Measurements from ENCODE around the gene MAN2A1.

MAN2A1 gene

GRCh38 chr5:109693535-109694400 is 4.0 kb downstream of the MAN2A1 start:
- TF ChIP-seq NFIC (IDR thresholded peaks at IDR 0.05), result no peak
- TF ChIP-seq, protein P1, sequence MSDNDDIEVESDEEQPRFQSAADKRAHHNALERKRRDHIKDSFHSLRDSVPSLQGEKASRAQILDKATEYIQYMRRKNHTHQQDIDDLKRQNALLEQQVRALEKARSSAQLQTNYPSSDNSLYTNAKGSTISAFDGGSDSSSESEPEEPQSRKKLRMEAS (IDR thresholded peaks at IDR 0.05), result no peak
- no peak for TF ChIP-seq EP300 (IDR thresholded peaks at IDR 0.05; ENCODE audit: borderline replicate concordance)
- no peak for TF ChIP-seq CEBPB (IDR thresholded peaks at IDR 0.05)
- TF ChIP-seq TCF12 (IDR thresholded peaks at IDR 0.05; ENCODE audit: low read depth), result no peak
- no peak for TF ChIP-seq ZBTB7A (IDR thresholded peaks at IDR 0.05; ENCODE audit: low read depth)
- TF ChIP-seq FOXM1 (IDR thresholded peaks at IDR 0.05; ENCODE audit: borderline replicate concordance, low read depth), result no peak
- TF ChIP-seq YY1 (IDR thresholded peaks at IDR 0.05; ENCODE audit: low read depth), result no peak
- no peak for TF ChIP-seq TAF1 (IDR thresholded peaks at IDR 0.05; ENCODE audit: low read depth)
- no peak for TF ChIP-seq CREB1 (IDR thresholded peaks at IDR 0.05; ENCODE audit: low read depth)
- TF ChIP-seq TEAD4 (IDR thresholded peaks at IDR 0.05), result no peak
- no peak for TF ChIP-seq REST (IDR thresholded peaks at IDR 0.05; ENCODE audit: low read depth)
- no peak for TF ChIP-seq EGR1 (IDR thresholded peaks at IDR 0.05)
- TF ChIP-seq RAD21 (IDR thresholded peaks at IDR 0.05; ENCODE audit: low read depth), result no peak
- TF ChIP-seq, protein P2, sequence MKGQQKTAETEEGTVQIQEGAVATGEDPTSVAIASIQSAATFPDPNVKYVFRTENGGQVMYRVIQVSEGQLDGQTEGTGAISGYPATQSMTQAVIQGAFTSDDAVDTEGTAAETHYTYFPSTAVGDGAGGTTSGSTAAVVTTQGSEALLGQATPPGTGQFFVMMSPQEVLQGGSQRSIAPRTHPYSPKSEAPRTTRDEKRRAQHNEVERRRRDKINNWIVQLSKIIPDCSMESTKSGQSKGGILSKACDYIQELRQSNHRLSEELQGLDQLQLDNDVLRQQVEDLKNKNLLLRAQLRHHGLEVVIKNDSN (IDR thresholded peaks at IDR 0.05), result no peak

GRCh38 chr5:109694451-109694891 is 4.7 kb downstream of the MAN2A1 start:
- TF ChIP-seq FOXM1 (IDR thresholded peaks at IDR 0.05; ENCODE audit: borderline replicate concordance, low read depth), result no peak
- TF ChIP-seq CEBPB (IDR thresholded peaks at IDR 0.05), result no peak
- TF ChIP-seq, protein P2 (IDR thresholded peaks at IDR 0.05), result no peak
- no peak for TF ChIP-seq NFIC (IDR thresholded peaks at IDR 0.05)

DNA sequence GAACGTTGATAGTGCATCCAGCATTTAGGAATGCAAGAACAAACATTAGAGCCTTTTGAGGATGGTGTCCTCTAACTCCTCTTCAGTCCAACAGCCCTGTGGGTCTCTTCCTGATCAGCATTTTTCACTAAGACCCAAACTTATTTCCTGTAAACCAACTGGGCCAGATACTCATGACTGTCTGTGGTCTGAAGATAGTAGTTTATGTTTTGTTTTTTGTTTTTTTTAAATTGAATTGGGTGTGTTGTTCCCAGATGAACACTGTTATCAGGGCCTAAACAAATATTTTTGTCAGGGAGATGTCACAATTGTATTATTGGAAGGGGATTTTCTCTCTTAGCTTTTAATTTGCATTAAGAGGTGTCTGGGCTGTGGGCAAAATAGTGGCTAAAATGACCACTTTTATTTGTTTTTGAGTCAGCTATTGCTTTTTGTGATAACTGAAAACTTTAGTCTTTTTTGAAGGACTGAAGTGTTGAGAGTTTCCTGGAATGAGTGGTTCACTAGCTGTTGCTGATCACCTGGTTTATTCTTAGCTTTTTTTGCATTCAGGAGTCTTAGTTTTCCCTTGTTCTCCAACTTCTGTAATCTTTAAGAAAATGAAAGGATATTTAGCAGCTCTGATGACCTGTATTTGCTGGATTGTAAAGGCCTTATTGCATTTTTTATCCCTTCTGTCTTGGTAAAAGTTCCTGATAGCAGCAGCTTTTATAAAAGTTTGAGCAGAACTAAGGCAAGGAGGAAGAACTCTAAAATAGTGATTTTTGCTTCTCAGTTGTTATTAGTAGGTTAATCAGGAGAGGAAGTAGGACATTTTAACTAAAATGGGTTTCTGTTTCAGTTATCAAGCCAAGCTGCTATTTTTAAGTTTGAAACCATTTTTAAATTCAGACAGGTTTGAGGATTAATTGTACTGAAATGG is 5.5 kb downstream of the MAN2A1 start:
- TF ChIP-seq, protein P2 (IDR thresholded peaks at IDR 0.05), result no peak
- TF ChIP-seq TEAD4 (IDR thresholded peaks at IDR 0.05) (no peak), FOXM1 (IDR thresholded peaks at IDR 0.05; ENCODE audit: borderline replicate concordance, low read depth) (no peak), YY1 (IDR thresholded peaks at IDR 0.05; ENCODE audit: low read depth) (no peak), CREB1 (IDR thresholded peaks at IDR 0.05; ENCODE audit: low read depth) (no peak), EGR1 (IDR thresholded peaks at IDR 0.05) (no peak), NFIC (IDR thresholded peaks at IDR 0.05) (no peak), RAD21 (IDR thresholded peaks at IDR 0.05; ENCODE audit: low read depth) (no peak), CEBPB (IDR thresholded peaks at IDR 0.05) (no peak), ZBTB7A (IDR thresholded peaks at IDR 0.05; ENCODE audit: low read depth) (no peak), TCF12 (IDR thresholded peaks at IDR 0.05; ENCODE audit: low read depth) (no peak)

- no peak for TF ChIP-seq RAD21 (IDR thresholded peaks at IDR 0.05; ENCODE audit: low read depth)
- TF ChIP-seq ZBTB7A (IDR thresholded peaks at IDR 0.05; ENCODE audit: low read depth), result no peak
- TF ChIP-seq FOXM1 (IDR thresholded peaks at IDR 0.05; ENCODE audit: borderline replicate concordance, low read depth), result no peak
- TF ChIP-seq CREB1 (IDR thresholded peaks at IDR 0.05; ENCODE audit: low read depth), result no peak
- no peak for TF ChIP-seq NFIC (IDR thresholded peaks at IDR 0.05)
- TF ChIP-seq EGR1 (IDR thresholded peaks at IDR 0.05), result no peak
- TF ChIP-seq TAF1 (IDR thresholded peaks at IDR 0.05; ENCODE audit: low read depth), result no peak
- no peak for TF ChIP-seq REST (IDR thresholded peaks at IDR 0.05; ENCODE audit: low read depth)
- TF ChIP-seq, protein P1 (IDR thresholded peaks at IDR 0.05), result no peak
Observed at GRCh38 chr5:109697339-109697738, 7.6 kb downstream of the MAN2A1 start.
